H1 (cell line): Measurements from ENCODE around the gene GCSAM. TPM values are rescaled to one million over a fixed set of nuclear protein-coding genes. Genes with fewer than 3 reads are reported as not detected.

Source experiments
- CTCF ChIA-PET: fragments of 300-600 bp; sonication (Branson Sonifier 250); formaldehyde crosslinking; loops from one replicate; lab custom pipeline; 2021; ENCODE audit not compliant: partially characterized antibody; lab: Charles Lee
- POLR2A ChIA-PET: fragments of 300-600 bp; sonication (Branson Sonifier 250); formaldehyde crosslinking; loops from one replicate; lab custom pipeline; 2021; ENCODE audit warnings: inconsistent platforms; ENCODE audit not compliant: partially characterized antibody; lab: Charles Lee
- DNase-seq, 2 experiments: peaks; one replicate each; pipeline versions ENCODE4 v3.0.0 to v3.0.0-alpha.2; 2010 to 2022; ENCODE audit warnings: low spot score in 2 of 2, low read depth in 1 of 2, mixed read lengths in 1 of 2
- FAIRE-seq: peaks from 2 replicates; lab custom pipeline; 2011; peaks lifted over from hg19 to GRCh38; lab: Jason Lieb, UNC
- H2AFZ ChIP-seq: 2 replicates; pipeline ENCODE4 v1.8.1; 2012; ENCODE audit warnings: low read length, inconsistent platforms
- H2AK5ac ChIP-seq: 2 replicates; pipeline ENCODE4 v1.6.1; 2013; ENCODE audit warnings: low read depth, low read length
- H2BK120ac ChIP-seq: replicated peaks from 2 replicates; pipeline ENCODE3; 2013; ENCODE audit warnings: low read depth, low read length, inconsistent platforms
- H2BK12ac ChIP-seq: 2 replicates; pipeline ENCODE4 v1.6.1; 2013; ENCODE audit warnings: low read depth, low read length
- H2BK15ac ChIP-seq: 2 replicates; pipeline ENCODE4 v1.6.1; 2013; ENCODE audit warnings: low read length
- H2BK20ac ChIP-seq: 2 replicates; pipeline ENCODE4 v1.6.1; 2013; ENCODE audit warnings: low read length
- H2BK5ac ChIP-seq: 2 replicates; pipeline ENCODE4 v1.6.1; 2013; ENCODE audit warnings: low read depth, low read length
- H3K14ac ChIP-seq: 2 replicates; pipeline ENCODE4 v1.6.1; 2013; ENCODE audit warnings: inconsistent platforms; ENCODE audit not compliant: insufficient read length
- H3K18ac ChIP-seq: 2 replicates; pipeline ENCODE4 v1.6.1; 2013; ENCODE audit warnings: low read length; ENCODE audit errors: extremely low read depth
- H3K23ac ChIP-seq: 2 replicates; pipeline ENCODE4 v1.6.1; 2013; ENCODE audit warnings: inconsistent platforms; ENCODE audit not compliant: insufficient read length
- H3K23me2 ChIP-seq: 2 replicates; pipeline ENCODE4 v1.6.1; 2013; ENCODE audit warnings: low read depth, low read length
- H3K27ac ChIP-seq: 2 replicates; pipeline ENCODE4 v1.6.1; 2011; ENCODE audit warnings: low read depth, low read length, inconsistent platforms
- H3K27me3 ChIP-seq, 4 experiments: replicated peaks in 1 of 4; 1 replicate in 1 of 4; 2 replicates in 3 of 4; pipeline versions ENCODE4 v1.6.1 to v1.8.1; 2011 to 2013; ENCODE audit warnings: low read length in 3 of 4, mild to moderate bottlenecking in 3 of 4, inconsistent platforms in 2 of 4, mixed read lengths in 2 of 4, moderate library complexity in 1 of 4; ENCODE audit not compliant: control insufficient read depth in 3 of 4, insufficient read depth in 3 of 4; ENCODE audit errors: extremely low read depth in 1 of 4
- H3K36me3 ChIP-seq, 4 experiments: 2 replicates each; pipeline versions ENCODE4 v1.6.1 to v1.8.1; 2011 to 2013; ENCODE audit warnings: mild to moderate bottlenecking in 4 of 4, low read length in 3 of 4, moderate library complexity in 2 of 4, control low read depth in 1 of 4, inconsistent platforms in 1 of 4; ENCODE audit not compliant: insufficient read depth in 4 of 4, control insufficient read depth in 2 of 4
- H3K4ac ChIP-seq: replicated peaks from 2 replicates; pipeline ENCODE3; 2013; ENCODE audit warnings: low read length, low read depth, mixed read lengths, inconsistent platforms; ENCODE audit not compliant: insufficient read length
- H3K4me1 ChIP-seq, 4 experiments: replicated peaks in 1 of 4; 1 replicate in 1 of 4; 2 replicates in 3 of 4; pipeline versions ENCODE4 v1.6.1 to v1.8.1; 2011 to 2013; ENCODE audit warnings: low read length in 3 of 4, inconsistent platforms in 2 of 4, mixed read lengths in 1 of 4; ENCODE audit not compliant: insufficient read depth in 4 of 4, control insufficient read depth in 3 of 4
- H3K4me2 ChIP-seq, 2 experiments: 2 replicates each; pipeline versions ENCODE4 v1.6.1 to v1.8.1; 2011 to 2013; ENCODE audit warnings: low read depth in 2 of 2, low read length in 2 of 2, control low read depth in 1 of 2, inconsistent platforms in 1 of 2, mild to moderate bottlenecking in 1 of 2; ENCODE audit not compliant: insufficient read depth in 1 of 2
- H3K4me3 ChIP-seq, 4 experiments: fragments of 200-600, 300-600 bp in 1 of 4; sonication (generic), shearing (Covaris generic), sonication (Bioruptor Twin) in 1 of 4; 2 replicates each; pipeline versions ENCODE4 v1.5.1 to v1.8.1; 2011 to 2016; ENCODE audit warnings: low read length in 4 of 4, low read depth in 3 of 4, control low read depth in 2 of 4, inconsistent platforms in 2 of 4, mild to moderate bottlenecking in 2 of 4, mixed read lengths in 1 of 4, moderate library complexity in 1 of 4; ENCODE audit not compliant: insufficient read depth in 2 of 4; ENCODE audit errors: extremely low read depth in 1 of 4
- H3K56ac ChIP-seq: replicated peaks from 2 replicates; pipeline ENCODE3; 2013; ENCODE audit warnings: low read depth, mild to moderate bottlenecking, mixed read lengths, low read length, inconsistent platforms; ENCODE audit not compliant: insufficient read length
- H3K79me1 ChIP-seq: 2 replicates; pipeline ENCODE4 v1.6.1; 2013; ENCODE audit warnings: low read depth, low read length, control low read depth
- H3K79me2 ChIP-seq, 2 experiments: 2 replicates each; pipeline versions ENCODE4 v1.6.1 to v1.8.1; 2012 to 2013; ENCODE audit warnings: low read length in 2 of 2, mild to moderate bottlenecking in 2 of 2, inconsistent platforms in 1 of 2; ENCODE audit not compliant: insufficient read depth in 2 of 2, control insufficient read depth in 1 of 2
- H3K9ac ChIP-seq, 4 experiments: replicated peaks in 1 of 4; 1 replicate in 1 of 4; 2 replicates in 3 of 4; pipeline versions ENCODE4 v1.6.1 to v1.8.1; 2011 to 2013; ENCODE audit warnings: low read depth in 3 of 4, low read length in 3 of 4, control low read depth in 2 of 4, mild to moderate bottlenecking in 2 of 4, moderate library complexity in 2 of 4, inconsistent platforms in 1 of 4; ENCODE audit errors: extremely low read depth in 1 of 4
- H3K9me3 ChIP-seq, 2 experiments: 2 replicates each; pipeline versions ENCODE4 v1.6.1 to v1.8.1; 2012 to 2013; ENCODE audit warnings: mild to moderate bottlenecking in 2 of 2, moderate library complexity in 2 of 2, control low read depth in 1 of 2, inconsistent platforms in 1 of 2, low read depth in 1 of 2, low read length in 1 of 2, mixed read lengths in 1 of 2; ENCODE audit not compliant: insufficient read depth in 2 of 2
- H4K20me1 ChIP-seq, 2 experiments: replicated peaks in 1 of 2; 2 replicates each; pipeline versions ENCODE3 to v1.8.1; 2011 to 2013; ENCODE audit warnings: inconsistent platforms in 2 of 2, low read length in 2 of 2, mild to moderate bottlenecking in 1 of 2; ENCODE audit not compliant: insufficient read depth in 2 of 2, control insufficient read depth in 1 of 2
- H4K5ac ChIP-seq: 2 replicates; pipeline ENCODE4 v1.6.1; 2013; ENCODE audit warnings: low read length, low read depth, mixed read lengths, inconsistent platforms; ENCODE audit not compliant: insufficient read length
- H4K8ac ChIP-seq: 2 replicates; pipeline ENCODE4 v1.8.0; 2013; ENCODE audit warnings: mild to moderate bottlenecking, moderate library complexity, low read length, inconsistent platforms; ENCODE audit not compliant: insufficient read depth; ENCODE audit errors: extremely low read depth
- H4K91ac ChIP-seq: replicated peaks from 2 replicates; pipeline ENCODE3; 2013; ENCODE audit warnings: low read length, mixed read lengths, inconsistent platforms; ENCODE audit not compliant: insufficient read length
- CHD1 ChIP-seq: IDR thresholded peaks from 2 replicates; pipeline ENCODE4 v1.6.1; 2012; ENCODE audit warnings: low read depth, low read length, improper control_type of control experiment
- CHD2 ChIP-seq: IDR thresholded peaks from 2 replicates; pipeline ENCODE4 v1.6.1; 2012; ENCODE audit warnings: low read length, improper control_type of control experiment
- GTF2F1 ChIP-seq: IDR thresholded peaks from 2 replicates; pipeline ENCODE4 v1.6.1; 2012; ENCODE audit warnings: low read depth, low read length, improper control_type of control experiment, borderline replicate concordance
- TAF7 ChIP-seq: optimal IDR thresholded peaks from 2 replicates; pipeline ENCODE3; 2011; ENCODE audit warnings: low read depth, mild to moderate bottlenecking, inconsistent platforms, low read length, moderate library complexity, borderline replicate concordance
- WGBS, 2 experiments: shearing (Covaris generic) in 1 of 2; methylation state at CpG; one replicate each; pipeline versions ENCODE4 v1.1.6 to v1.1.7; 2013 to 2015; ENCODE audit warnings: low lambda C conversion rate in 2 of 2, mixed read lengths in 2 of 2, inconsistent platforms in 1 of 2, low coverage in 1 of 2, missing lambda C conversion rate in 1 of 2; ENCODE audit not compliant: insufficient replicate concordance in 2 of 2, insufficient coverage in 1 of 2, insufficient read length in 1 of 2; ENCODE audit errors: extremely low coverage in 1 of 2, missing lambda C conversion rate in 1 of 2; 5-methylcytosine and 5-hydroxymethylcytosine counted together
- polyA plus RNA-seq, 7 experiments: library from polyadenylated mRNA; depleted of rRNA in 3 of 7; stranded (reverse) in 5 of 7; unstranded in 2 of 7; fragments of >200 nt in 5 of 7; fragments of 200-250 nt in 2 of 7; gene quantifications; 1 replicate in 5 of 7; 2 replicates in 1 of 7; 4 replicates in 1 of 7; pipeline versions ENCODE4 v1.2.1 to v1.2.3, GENCODE V29; 2011 to 2013; ENCODE audit warnings: missing spikeins in 2 of 7, mixed read lengths in 2 of 7
- total RNA-seq: library from RNA; stranded (reverse); fragmentation: NEBNext Ultra II Directional; extraction: Animal tissue kit (Norgen Biotek cat#: 25700); gene quantifications from 2 replicates; pipeline ENCODE4 v1.2.1, GENCODE V29; 2021

Gene GCSAM
- total and polyA plus RNA-seq, 2 of the 8 experiments (the other 6 are each of a cell fraction or from before 2014, with no cell fraction given) = not detected

DNA sequence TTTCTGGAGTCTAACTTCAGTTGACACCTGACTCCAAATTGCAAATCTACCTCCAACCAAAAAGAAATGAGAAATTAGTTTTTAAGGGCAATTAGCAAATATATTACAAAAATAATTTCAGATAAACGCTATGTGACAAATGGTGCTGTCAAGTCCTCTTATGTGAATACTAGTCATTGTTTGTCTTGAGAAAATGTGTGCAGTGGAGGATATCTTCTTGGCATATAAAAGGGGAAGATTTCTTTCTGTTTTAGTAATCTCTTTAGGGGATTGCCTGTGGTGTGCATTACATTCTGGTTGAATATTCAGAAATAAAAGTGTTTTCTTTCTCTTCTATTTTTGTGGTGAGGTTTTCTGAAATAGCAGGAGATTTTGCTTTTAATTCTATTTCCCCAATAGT, 3.0 kb upstream of the GCSAM start:
- Histone ChIP-seq H3K18ac (no peak overlapping the region), H3K79me1 (no peaks in the 10 kb centered on the region), H3K9me3 (no peaks in the 10 kb centered on the region), H2BK15ac (no peak overlapping the region), H3K27ac (no peak overlapping the region), H3K4ac (no peak overlapping the region), H2BK5ac (no peak overlapping the region), H2AK5ac (no peak overlapping the region; the same call in 1 of the 2 replicates), H3K4me1 (peaks cover 1 to 8% (median 3%) of the 10 kb centered on the region in 4 experiments; a peak in 4 of 7 replicates), H3K23ac (no peak overlapping the region), H3K27me3 (no peaks in the 10 kb centered on the region), H4K8ac (no peak overlapping the region), H4K20me1 (no peaks in the 10 kb centered on the region), H4K91ac (no peak overlapping the region), H3K4me3 (no peak overlapping the region), H3K9ac (no peak overlapping the region), H3K23me2 (no peaks in the 10 kb centered on the region), H3K14ac (no peak overlapping the region), H2AFZ (no peak overlapping the region), H2BK20ac (no peak overlapping the region), H4K5ac (no peak overlapping the region), H3K79me2 (no peaks in the 10 kb centered on the region), H2BK120ac (no peak overlapping the region), H2BK12ac (no peak overlapping the region), H3K4me2 (no peak overlapping the region), H3K56ac (no peak overlapping the region), H3K36me3 (no peaks in the 10 kb centered on the region; a peak in 1 of 8 replicates)
- ChIA-PET CTCF (interaction anchor here (0.6 to 3.7 kb wide), 8 partner anchors 11 to 638 kb away, joined by 3 to 29 read pairs (median 6); partner anchors contain the start of gene SLC9C1), POLR2A (no interaction called here)
- DNase-seq (no peak), FAIRE-seq (no peak)
- WGBS, 2 experiments = 94% methylated on average over 1 of the region's 1 CpG; no CpG with 5 or more reads in 1 of the 2 experiments
- no peak for TF ChIP-seq GTF2F1
- TF ChIP-seq CHD1 = no peak
- TF ChIP-seq CHD2 = no peak
- no peak for TF ChIP-seq TAF7
